Upper lobe of left lung (tissue), 6 donors: Measurements from ENCODE around the gene AGAP1. TPM values are rescaled to one million over a fixed set of nuclear protein-coding genes. Genes with fewer than 3 reads are reported as not detected.

Source experiments
- ATAC-seq, 2 donors: fragments of 200-7000 bp; cut with Tn5 transposase; one replicate each; pipeline ENCODE4 v1.9.1; 2022; ENCODE audit warnings: mild to moderate bottlenecking in 2 of 2, moderate library complexity in 2 of 2; ENCODE audit not compliant: low FRiP score in 2 of 2
- DNase-seq, 2 donors: peaks; one replicate each; pipeline ENCODE4 v3.0.0-alpha.2; 2019 to 2020
- H3K27ac ChIP-seq, 4 donors: fragments of 200-600 bp; sonication (generic); one replicate each; pipeline ENCODE4 v1.5.1; 2016 to 2019
- H3K27me3 ChIP-seq, 4 donors: fragments of 200-600 bp; sonication (generic); one replicate each; pipeline ENCODE4 v1.5.1; 2017 to 2019
- H3K36me3 ChIP-seq, 4 donors: fragments of 200-600 bp; sonication (generic); one replicate each; pipeline ENCODE4 v1.5.1; 2016 to 2019
- H3K4me1 ChIP-seq, 4 donors: fragments of 200-600 bp; sonication (generic); one replicate each; pipeline ENCODE4 v1.5.1; 2018 to 2019
- H3K4me3 ChIP-seq, 4 donors: fragments of 200-600 bp; sonication (generic); one replicate each; pipeline ENCODE4 v1.5.1; 2017 to 2019; ENCODE audit warnings: mild to moderate bottlenecking in 2 of 4, moderate library complexity in 1 of 4
- H3K9me3 ChIP-seq, 4 donors: fragments of 200-600 bp; sonication (generic); one replicate each; pipeline ENCODE4 v1.5.1; 2018 to 2019
- CTCF ChIP-seq, 6 experiments: fragments of 450-650 bp in 4 of 6; fragments of 200-600 bp in 2 of 6; sonication (generic) in 2 of 6; IDR thresholded peaks; one replicate each; pipeline ENCODE4 v1.5.1; 2016 to 2019; ENCODE audit warnings: antibody characterized with exemption in 6 of 6
- EP300 ChIP-seq, 4 donors: sonication (generic); formaldehyde crosslinking; IDR thresholded peaks; one replicate each; pipeline ENCODE4 v1.5.1; 2017; ENCODE audit warnings: antibody characterized with exemption in 4 of 4, control low read depth in 2 of 4
- POLR2A ChIP-seq, 4 donors: fragments of 450-650 bp; IDR thresholded peaks; one replicate each; pipeline ENCODE4 v1.5.1; 2016 to 2017; ENCODE audit warnings: antibody characterized with exemption in 4 of 4, mild to moderate bottlenecking in 2 of 4
- POLR2AphosphoS5 ChIP-seq, 2 donors: sonication (generic); formaldehyde crosslinking; IDR thresholded peaks; one replicate each; pipeline ENCODE4 v1.5.1; 2017; ENCODE audit warnings: antibody characterized with exemption in 2 of 2
- WGBS, 2 donors: methylation state at CpG; one replicate each; pipeline ENCODE4 v1.1.5; 2017 to 2018; 5-methylcytosine and 5-hydroxymethylcytosine counted together
- total RNA-seq, 6 donors: library from RNA; depleted of rRNA in 4 of 6; stranded (reverse); fragments of >200 nt in 4 of 6; gene quantifications; one replicate each; pipeline versions ENCODE4 v1.1.0 to v1.2.1, GENCODE V29; 2016 to 2021
- donor health status: DM: no; HTN: no; CAD: no; lungs with moderate emphysema.
- donor health status: DM: no; HTN: yes; CAD: no; lungs with severe emphysema.

Gene AGAP1
- total RNA-seq, 6 donors from 2014 or later, result 25.5 to 45.1 (median 30.7) TPM

DNA sequence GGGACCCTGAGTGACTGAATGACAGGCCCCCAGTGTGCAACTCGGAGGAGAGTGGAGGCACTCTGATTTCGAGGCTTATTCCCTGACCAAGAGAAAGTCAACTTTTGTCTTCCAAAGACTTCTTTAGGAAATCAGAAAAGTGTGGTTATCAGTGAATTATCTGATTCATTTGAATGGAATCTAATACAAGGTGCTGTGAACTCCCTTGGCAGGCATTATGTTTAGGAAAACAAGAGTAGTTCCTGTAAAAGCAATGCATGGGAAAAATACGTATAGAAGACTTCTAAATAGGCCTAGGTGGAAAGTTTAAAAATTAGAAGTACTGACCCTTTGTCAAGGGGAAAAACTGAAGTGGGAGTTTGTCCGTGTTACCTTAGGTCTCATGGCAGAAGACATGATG, 404.9 kb downstream of the AGAP1 start:
- no peaks in the 10 kb centered on the region for H3K4me1 ChIP-seq
- no peaks in the 10 kb centered on the region for H3K27me3 ChIP-seq
- no peak for ATAC-seq
- H3K4me3 ChIP-seq, result no peak overlapping the region
- WGBS, 2 donors, result 92 to 94% methylated on average over 4 of the region's 4 CpGs
- no peak for DNase-seq
- TF ChIP-seq EP300 (IDR thresholded peaks at IDR 0.05) (no peak), CTCF (IDR thresholded peaks at IDR 0.05) (no peak), POLR2A (IDR thresholded peaks at IDR 0.05) (no peak), POLR2AphosphoS5 (IDR thresholded peaks at IDR 0.05) (no peak)
- peaks cover 0 to 4% (median 0%) of the 10 kb centered on the region in 4 donors for H3K36me3 ChIP-seq
- no peak overlapping the region for H3K27ac ChIP-seq
- no peaks in the 10 kb centered on the region for H3K9me3 ChIP-seq

GRCh38 chr2:235900631-235901030, 406.8 kb downstream of the AGAP1 start:
- TF ChIP-seq EP300 (IDR thresholded peaks at IDR 0.05) (no peak), CTCF (IDR thresholded peaks at IDR 0.05) (no peak), POLR2AphosphoS5 (IDR thresholded peaks at IDR 0.05) (no peak), POLR2A (IDR thresholded peaks at IDR 0.05) (no peak)
- Histone ChIP-seq H3K9me3 (no peaks in the 10 kb centered on the region), H3K27ac (no peak overlapping the region), H3K4me3 (no peak overlapping the region), H3K36me3 (no peaks in the 10 kb centered on the region), H3K27me3 (no peaks in the 10 kb centered on the region), H3K4me1 (no peaks in the 10 kb centered on the region)
- no peak for ATAC-seq
- WGBS, 2 donors, result 95 to 100% methylated on average over 1 of the region's 1 CpG
- DNase-seq, result no peak

DNA sequence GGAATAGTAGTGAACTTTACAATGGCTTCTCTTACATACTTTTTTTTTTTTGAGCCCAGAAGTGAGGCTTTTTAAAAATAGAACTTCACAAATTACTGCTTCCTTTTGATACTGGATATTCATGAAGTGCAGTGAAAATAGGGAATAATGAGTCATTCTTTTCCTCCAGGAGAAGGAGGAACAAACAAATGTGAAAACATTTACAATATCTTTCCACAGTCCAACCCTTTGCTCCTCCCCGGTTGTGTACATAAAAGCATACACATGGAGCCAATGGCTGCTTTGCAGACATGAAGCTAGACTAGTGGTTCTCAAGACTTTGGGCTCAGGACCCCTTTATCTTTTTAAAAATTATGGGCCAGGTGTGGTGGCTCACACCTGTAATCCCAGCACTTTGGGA, 407.4 kb downstream of the AGAP1 start:
- DNase-seq (no peak), ATAC-seq (no peak)
- TF ChIP-seq EP300 (IDR thresholded peaks at IDR 0.05), result no peak
- no peak for TF ChIP-seq CTCF (IDR thresholded peaks at IDR 0.05)
- no peak for TF ChIP-seq POLR2AphosphoS5 (IDR thresholded peaks at IDR 0.05)
- no peak for TF ChIP-seq POLR2A (IDR thresholded peaks at IDR 0.05)
- no peaks in the 10 kb centered on the region for H3K9me3 ChIP-seq
- 83 to 93% methylated on average over 1 of the region's 1 CpG for WGBS, 2 donors
- H3K4me1 ChIP-seq, result no peaks in the 10 kb centered on the region
- no peaks in the 10 kb centered on the region for H3K36me3 ChIP-seq
- no peaks in the 10 kb centered on the region for H3K27me3 ChIP-seq
- H3K27ac ChIP-seq, result no peak overlapping the region
- H3K4me3 ChIP-seq, result no peak overlapping the region

DNA sequence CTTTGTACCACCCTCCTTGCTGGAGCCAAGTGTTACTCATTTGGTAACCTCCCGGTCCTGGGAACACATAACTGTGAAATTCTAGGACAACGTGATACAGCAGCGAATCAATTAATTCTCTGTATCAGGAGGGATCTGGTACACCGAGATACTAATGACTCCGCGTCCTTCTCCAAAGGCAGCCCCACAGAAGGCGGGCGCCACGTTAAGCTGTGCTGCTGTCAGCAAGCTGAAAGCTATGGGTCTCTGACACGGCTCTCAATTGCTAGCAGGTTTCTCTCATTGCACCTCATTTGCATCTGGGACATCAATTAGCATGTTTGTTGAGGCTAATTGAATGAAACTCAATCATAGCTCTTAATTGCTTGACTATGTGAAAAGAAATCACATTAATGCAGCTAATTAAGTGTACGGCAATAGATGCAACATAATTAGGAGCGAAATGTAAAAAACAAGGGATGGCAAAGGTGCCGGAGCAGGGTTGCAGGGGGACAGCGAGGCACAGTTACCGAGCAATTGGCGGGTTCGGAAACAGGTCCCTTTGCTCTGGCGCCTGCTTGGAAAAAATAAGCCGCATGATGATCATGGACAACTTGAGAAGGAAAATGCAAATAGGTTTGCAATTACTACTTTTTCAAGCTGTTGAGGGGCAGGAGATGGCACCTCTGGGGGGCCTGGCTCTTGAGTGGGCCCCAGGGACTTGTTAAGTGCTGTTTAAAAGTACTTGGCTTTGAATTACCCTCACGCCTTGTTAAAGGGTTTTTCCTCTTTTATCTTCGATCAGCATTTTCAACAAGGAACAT, 410.1 kb downstream of the AGAP1 start:
- Histone ChIP-seq H3K36me3 (peaks cover 0 to 6% (median 1%) of the 10 kb centered on the region in 4 donors), H3K4me3 (no peak overlapping the region), H3K27ac (no peak overlapping the region), H3K9me3 (no peaks in the 10 kb centered on the region), H3K4me1 (no peaks in the 10 kb centered on the region), H3K27me3 (no peaks in the 10 kb centered on the region)
- WGBS, 2 donors, result 82 to 89% methylated on average over 21 of the region's 21 CpGs
- ATAC-seq (no peak), DNase-seq (no peak)
- no peak for TF ChIP-seq CTCF (IDR thresholded peaks at IDR 0.05)

GRCh38 chr2:235904585-235904931, 410.7 kb downstream of the AGAP1 start:
- Histone ChIP-seq H3K4me1 (no peaks in the 10 kb centered on the region), H3K27me3 (no peaks in the 10 kb centered on the region), H3K27ac (no peak overlapping the region), H3K36me3 (peaks cover 0 to 12% (median 4%) of the 10 kb centered on the region in 4 donors), H3K4me3 (no peak overlapping the region), H3K9me3 (no peaks in the 10 kb centered on the region)
- ATAC-seq, result no peak
- WGBS, 2 donors, result 65 to 81% methylated on average over 6 of the region's 6 CpGs
- DNase-seq, result no peak
- TF ChIP-seq EP300 (IDR thresholded peaks at IDR 0.05), result no peak
- no peak for TF ChIP-seq CTCF (IDR thresholded peaks at IDR 0.05)
- TF ChIP-seq POLR2AphosphoS5 (IDR thresholded peaks at IDR 0.05), result no peak
- no peak for TF ChIP-seq POLR2A (IDR thresholded peaks at IDR 0.05)
